ENCODE data around the gene RNF10. TPM values are rescaled to one million over a fixed set of nuclear protein-coding genes. Genes with fewer than 3 reads are reported as not detected.

RNF10 gene
- total RNA-seq, 6 experiments from 2014 or later = 145 to 203 (median 158) TPM

GRCh38 chr12:120574106-120574505 is 40.0 kb downstream of the RNF10 start:
- H3K4me1 Mint-ChIP-seq (ENCODE audit: low read depth) = peaks cover 15% of the 10 kb centered on the region
- H3K9me3 Mint-ChIP-seq = no peaks in the 10 kb centered on the region
- no peak for TF ChIP-seq CTCF (IDR thresholded peaks at IDR 0.05)
- no peak for DNase-seq
- H3K27ac Mint-ChIP-seq = peak overlapping the region; percentile 24
- H3K36me3 Mint-ChIP-seq (ENCODE audit: low read depth) = peaks cover 45% of the 10 kb centered on the region
- no peak overlapping the region for H3K4me3 Mint-ChIP-seq
- H3K27me3 Mint-ChIP-seq (ENCODE audit: insufficient read depth) = no peaks in the 10 kb centered on the region; the same call in 1 of the 2 replicates

GRCh38 chr12:120579179-120579578 is 45.0 kb downstream of the RNF10 start:
- Mint-ChIP-seq H3K27me3 (ENCODE audit: insufficient read depth) (peaks cover 11% of the 10 kb centered on the region), H3K4me3 (no peak overlapping the region), H3K27ac (no peak overlapping the region; the same call in 1 of the 2 replicates), H3K9me3 (no peaks in the 10 kb centered on the region), H3K36me3 (ENCODE audit: low read depth) (peaks cover 16% of the 10 kb centered on the region), H3K4me1 (ENCODE audit: low read depth) (peaks cover 38% of the 10 kb centered on the region)
- no peak for DNase-seq
- TF ChIP-seq CTCF (IDR thresholded peaks at IDR 0.05) = no peak

- TF ChIP-seq CTCF (IDR thresholded peaks at IDR 0.05) = no peak
- Mint-ChIP-seq H3K27ac (peak within 1 kb of the TSS; percentile 76), H3K27me3 (ENCODE audit: insufficient read depth) (peaks cover 14% of the 10 kb centered on the region), H3K4me3 (peak within 1 kb of the TSS; percentile 97), H3K4me1 (ENCODE audit: low read depth) (peaks cover 39% of the 10 kb centered on the region), H3K9me3 (no peaks in the 10 kb centered on the region), H3K36me3 (ENCODE audit: low read depth) (peaks cover 8% of the 10 kb centered on the region)
- DNase-seq = peak; percentile 98
Observed at GRCh38 chr12:120580787-120581723, 46.9 kb downstream of the RNF10 start, which contains the start of gene POP5. TSS of gene POP5 (minus strand) at chr12:120581402. CDS start at chr12:120581362, 40 bp downstream.

GRCh38 chr12:120581998-120582397 is 47.8 kb downstream of the RNF10 start:
- Mint-ChIP-seq H3K36me3 (ENCODE audit: low read depth) (peaks cover 6% of the 10 kb centered on the region; the same call in 1 of the 2 replicates), H3K27ac (peak overlapping the region; percentile 74), H3K4me1 (ENCODE audit: low read depth) (peaks cover 39% of the 10 kb centered on the region), H3K9me3 (no peaks in the 10 kb centered on the region), H3K4me3 (peak overlapping the region; percentile 97), H3K27me3 (ENCODE audit: insufficient read depth) (peaks cover 14% of the 10 kb centered on the region)
- no peak for DNase-seq
- no peak for TF ChIP-seq CTCF (IDR thresholded peaks at IDR 0.05)

- peaks cover 14% of the 10 kb centered on the region for H3K27me3 Mint-ChIP-seq (ENCODE audit: insufficient read depth)
- no peaks in the 10 kb centered on the region for H3K36me3 Mint-ChIP-seq (ENCODE audit: low read depth)
- no peak overlapping the region; the same call in 1 of the 2 replicates for H3K27ac Mint-ChIP-seq
- H3K4me1 Mint-ChIP-seq (ENCODE audit: low read depth) = peaks cover 39% of the 10 kb centered on the region
- H3K9me3 Mint-ChIP-seq = no peaks in the 10 kb centered on the region
- DNase-seq = peak; percentile 47
- peak; percentile 97 for TF ChIP-seq CTCF (IDR thresholded peaks at IDR 0.05)
- peak overlapping the region; percentile 84 for H3K4me3 Mint-ChIP-seq
Observed at GRCh38 chr12:120583478-120584030, 49.4 kb downstream of the RNF10 start.

Data from HFFc6 (cell line).